ENCODE measurements around the gene SRC.
A peak's percentile ranks its signal among the peaks of the same experiment; 100 is the strongest.

Gene SRC

DNA sequence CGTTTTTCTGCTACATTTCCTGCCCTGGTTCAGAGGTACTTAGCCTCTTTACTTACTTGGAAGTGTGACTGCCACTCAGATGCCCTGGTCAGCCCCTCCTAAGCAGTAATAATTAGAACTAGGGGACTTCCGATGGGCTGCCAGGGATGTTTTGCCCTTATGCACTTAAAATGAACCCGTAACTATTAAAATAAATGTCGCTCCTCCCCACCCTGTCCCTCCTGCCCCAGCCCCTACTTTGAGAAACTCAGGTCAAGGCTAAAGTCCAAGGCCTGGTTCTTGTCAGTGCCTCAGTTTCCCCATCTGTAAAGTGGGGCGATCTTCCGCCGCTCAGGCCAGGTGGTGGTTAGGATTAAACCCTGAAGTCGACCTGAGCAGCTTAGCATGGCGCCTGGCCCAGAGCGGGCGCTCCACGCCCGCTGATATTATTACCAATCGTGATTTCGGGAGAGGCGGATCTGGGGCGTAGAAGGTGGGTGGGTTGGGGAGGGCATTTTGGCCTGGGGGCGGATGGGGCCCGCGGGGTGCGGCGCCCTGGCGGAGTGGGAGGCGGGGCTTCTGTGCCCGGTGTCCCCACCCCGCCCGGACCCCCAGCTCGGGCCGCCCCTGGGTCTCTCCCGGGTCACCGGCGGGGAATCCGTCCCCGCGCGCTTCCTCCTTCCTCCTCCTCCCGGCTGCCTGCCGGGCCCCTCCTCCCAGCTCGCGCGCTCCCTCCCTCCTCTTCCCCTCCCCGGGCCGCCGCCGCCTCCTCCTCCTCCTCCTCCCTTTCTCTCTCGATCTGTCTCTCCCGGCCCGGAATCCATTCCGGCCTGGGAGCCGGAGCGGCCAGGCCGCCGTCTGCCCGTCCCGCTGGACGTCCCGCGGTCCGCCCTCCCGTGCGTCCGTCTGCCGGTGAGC, at the start of gene SRC:
SRC (plus strand) TSS at position 802 of the 897 bp plus-strand sequence. CDS start 38,014 bp downstream, outside the sequence.
- peak; percentile 85 for DNase-seq

DNA sequence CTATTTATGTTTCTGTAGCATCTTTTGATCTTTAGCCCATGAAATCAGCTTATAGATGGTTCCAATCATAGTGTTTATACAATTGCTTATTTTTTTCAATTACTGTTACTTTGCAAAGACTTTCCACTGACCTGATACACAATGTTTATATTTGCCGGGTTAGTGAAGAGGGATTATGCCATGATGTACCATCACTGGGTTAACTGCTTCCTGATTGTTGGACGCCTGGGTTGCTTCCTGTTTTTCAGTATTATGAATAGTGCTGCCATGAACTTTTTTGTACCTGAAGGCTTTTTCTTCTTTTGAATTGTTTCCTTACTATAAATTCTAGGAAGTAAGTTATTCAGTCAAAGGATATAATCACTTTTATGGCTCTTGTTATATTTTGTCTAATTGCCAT, 49.6 kb upstream of the SRC start:
- no peak for DNase-seq

DNA sequence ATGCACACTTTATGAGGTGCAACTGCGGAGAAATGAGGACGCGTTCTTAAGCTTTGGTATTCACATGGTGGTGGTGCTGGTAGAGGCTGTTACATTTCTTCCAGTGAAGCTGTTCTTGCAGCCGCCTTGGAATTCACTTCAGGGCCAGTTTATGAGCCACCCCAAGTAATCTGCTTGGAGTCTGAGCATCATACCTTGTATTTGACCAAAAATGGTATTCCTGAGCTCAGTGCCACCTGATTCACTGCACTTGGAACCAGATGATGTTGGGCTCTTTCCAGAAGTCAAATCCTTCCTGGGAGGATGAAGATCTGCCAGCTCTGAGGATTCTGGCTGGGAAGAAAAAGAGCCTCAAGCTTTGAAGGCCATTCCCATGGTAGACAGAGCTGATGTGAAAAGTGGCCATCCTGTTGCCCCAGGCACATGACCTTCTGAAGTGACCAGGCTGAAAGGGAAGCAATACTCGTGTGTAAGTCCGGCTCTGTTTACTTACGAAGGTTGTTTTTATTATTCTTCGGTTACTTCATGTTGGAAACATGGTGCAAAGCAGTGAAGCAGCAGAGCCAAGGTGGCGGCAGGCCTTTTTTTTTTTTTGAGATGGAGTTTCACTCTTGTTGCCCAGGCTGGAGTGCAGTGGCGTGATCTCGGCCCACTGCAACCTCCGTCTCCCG, 48.7 kb upstream of the SRC start:
- DNase-seq, result peak; percentile 85

DNA sequence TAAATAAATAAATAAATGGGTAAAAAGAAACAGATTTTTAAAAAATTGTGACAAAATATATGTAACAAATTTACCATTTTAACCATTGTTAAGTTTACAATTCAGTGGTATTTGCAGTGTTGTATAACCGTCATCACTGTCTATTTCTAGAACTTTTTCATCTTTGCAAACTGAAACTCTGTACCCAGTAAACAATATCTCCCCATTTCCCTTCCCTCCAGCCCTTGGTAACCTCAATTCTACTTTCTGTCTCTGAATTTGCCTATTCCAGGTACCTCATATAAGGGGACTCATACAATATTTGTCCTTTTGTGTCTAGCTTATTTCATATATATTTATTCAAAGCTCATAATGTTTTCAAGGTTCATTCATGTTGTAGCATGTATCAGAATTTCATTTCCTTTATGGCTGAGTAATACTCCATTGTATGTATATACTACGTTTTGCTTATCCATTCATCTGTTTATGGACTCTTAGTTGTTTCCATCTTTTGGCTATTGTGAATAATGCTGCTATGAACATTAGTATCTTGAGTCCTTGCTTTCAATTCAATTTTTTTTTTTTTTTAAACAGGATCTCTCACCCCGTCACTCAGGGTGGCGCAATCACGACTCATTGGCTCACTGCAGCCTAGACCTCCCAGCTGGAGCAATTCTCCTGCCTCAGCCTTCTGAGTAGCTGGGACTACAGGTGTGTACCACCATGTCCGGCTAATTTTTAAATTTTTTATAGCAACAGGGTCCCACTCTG, 47.6 kb upstream of the SRC start:
- DNase-seq, result peak; percentile 83

DNA sequence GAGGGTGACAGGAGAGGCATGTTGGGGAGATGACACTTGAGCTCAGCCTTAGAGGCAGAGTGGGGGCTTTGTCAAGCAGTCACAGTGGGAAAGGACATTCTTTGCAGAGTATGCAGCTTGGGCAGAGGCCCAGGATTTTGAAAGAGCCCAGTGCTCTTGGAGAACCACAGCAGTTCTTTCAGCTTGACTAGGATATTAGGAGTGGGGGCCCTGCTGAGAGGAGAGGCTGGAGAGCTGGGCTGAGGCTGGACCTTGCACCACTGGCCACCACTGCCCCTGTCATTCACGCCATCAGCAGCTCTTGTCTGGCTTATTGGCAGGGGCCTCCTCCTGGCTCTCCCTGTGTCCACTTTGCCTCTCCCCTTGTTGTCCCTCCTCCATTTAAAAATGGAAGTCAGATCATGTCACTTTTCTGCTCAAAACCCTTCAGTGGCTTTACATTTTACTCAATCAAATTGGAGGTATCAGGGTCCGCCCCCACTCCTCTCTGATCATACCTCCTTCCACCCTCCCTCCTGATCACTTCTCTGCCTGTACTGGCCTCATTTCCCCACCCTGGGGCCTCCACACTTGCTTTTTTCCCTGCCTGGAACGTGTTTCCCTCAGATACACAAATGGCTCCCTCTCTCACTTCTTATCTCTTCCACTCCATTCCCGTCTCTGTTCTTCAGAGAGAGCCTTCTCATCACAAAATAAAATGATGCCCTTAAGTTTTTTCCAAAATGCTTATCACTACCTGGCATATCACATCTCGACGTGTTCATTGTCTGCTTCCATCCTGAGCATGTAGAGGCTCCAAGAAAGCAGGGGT, 46.0 kb upstream of the SRC start:
- DNase-seq, result peak; percentile 32

DNA sequence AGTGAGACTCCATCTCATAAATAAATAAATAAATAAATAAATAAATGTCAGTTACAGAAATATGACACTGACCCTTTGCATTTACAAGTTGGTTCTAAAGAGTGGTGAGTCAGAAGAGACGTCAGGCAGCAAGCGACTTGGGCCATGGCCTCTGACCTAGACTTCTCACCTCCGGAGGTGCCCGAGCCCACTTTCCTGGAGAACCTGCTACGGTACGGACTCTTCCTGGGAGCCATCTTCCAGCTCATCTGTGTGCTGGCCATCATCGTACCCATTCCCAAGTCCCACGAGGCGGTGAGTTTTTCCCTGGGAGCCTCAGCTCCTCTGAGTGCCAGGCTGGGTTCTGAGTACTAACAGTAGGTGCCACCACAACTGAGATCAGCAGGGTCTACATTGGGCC, 44.8 kb upstream of the SRC start:
- DNase-seq, result no peak

DNA sequence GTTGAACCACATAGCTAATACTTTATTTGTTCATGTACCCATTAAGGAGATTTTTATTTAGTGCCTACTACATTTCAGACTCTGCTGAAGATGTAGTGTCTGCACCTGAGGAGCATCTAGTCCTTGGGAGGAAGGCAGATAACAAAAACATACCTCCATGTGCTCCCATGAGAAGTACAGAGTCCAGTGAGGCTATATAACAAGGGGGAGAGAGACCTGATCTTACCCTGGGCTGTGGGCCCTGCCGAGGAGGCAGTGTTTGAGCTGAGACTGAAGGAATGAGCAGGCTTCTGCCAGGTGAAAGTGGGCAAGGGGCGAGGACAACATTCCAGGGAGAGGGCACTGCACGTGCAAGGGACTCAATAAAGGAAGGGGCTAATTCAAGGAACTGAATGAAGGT, 44.4 kb upstream of the SRC start:
- no peak for DNase-seq

DNA sequence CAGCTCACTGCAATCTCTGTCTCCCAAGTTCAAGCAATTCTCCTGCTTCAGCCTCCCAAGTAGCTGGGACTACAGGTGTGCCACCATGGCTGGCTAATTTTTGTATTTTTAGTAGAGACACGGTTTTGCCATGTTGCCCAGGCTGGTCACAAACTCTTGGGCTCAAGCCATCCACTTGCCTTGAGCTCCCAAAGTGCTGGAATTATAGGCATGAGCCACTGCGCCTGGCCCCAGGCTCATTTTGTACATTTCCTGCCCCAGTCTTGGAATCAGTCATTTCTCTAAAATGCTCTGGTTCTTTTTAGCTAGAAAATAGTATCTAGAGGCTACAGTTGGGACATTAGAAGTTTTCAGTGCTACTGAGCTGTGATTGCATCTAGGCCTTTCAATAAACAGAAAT, 43.0 kb upstream of the SRC start:
- DNase-seq, result no peak

DNA sequence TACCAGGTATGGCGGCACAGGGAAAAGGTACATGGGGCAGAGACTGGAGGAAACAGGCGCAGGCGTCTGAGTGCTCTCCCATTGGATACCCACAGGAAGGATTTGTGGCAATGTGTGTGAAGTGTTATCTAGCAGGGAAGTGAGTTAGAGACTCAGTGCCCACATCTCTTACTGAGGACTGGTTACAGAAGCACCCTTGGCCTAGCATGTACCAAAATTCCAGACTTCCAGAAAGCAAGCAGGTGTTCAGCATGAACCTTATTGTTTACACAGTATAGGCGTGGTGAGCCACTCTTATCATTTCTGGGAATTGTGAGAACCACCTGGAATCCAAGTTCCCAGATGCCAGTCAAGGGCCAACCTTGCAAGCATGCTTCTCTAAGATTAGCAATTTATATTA, 42.3 kb upstream of the SRC start:
- no peak for DNase-seq

DNA sequence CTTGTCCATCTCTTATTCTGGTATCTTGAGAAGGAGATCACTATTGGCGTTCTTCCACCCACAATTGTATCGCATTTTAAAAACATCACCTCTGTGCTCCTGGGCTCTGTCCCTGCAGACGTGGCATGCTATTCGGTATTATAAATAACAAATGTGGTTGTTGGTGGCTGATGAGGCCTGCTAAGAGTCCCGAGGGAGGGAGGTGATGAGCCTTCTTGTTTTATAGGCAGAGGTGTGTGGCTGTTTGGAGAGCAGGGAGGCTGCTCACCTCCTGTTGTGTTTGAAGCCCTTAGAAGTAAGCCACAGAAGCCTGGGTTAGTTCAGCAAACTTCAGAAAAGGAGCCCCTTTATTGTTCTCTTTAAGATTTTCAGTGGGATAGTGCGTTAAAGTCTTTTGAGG, 40.9 kb upstream of the SRC start:
- no peak for DNase-seq

DNA sequence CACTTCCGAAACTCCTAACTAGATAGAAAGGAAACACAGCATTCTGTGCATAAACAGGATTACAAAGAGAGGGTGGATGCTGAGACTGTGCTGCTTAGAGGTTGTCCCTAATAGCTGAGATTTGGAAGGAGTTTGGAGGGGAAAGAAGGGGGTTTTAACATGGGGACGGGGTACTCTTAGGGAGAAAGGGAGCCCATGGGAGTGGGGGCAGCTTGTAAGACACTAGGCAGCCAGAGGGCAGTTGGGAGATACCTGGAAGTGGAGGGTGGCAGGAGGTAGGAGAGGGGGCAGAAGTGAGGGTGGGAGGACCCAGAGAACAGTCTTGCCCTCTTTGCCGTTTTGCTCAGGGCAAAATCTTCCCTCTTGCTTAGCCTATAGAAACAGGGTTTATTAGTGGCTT, 40.1 kb upstream of the SRC start:
- no peak for DNase-seq

DNA sequence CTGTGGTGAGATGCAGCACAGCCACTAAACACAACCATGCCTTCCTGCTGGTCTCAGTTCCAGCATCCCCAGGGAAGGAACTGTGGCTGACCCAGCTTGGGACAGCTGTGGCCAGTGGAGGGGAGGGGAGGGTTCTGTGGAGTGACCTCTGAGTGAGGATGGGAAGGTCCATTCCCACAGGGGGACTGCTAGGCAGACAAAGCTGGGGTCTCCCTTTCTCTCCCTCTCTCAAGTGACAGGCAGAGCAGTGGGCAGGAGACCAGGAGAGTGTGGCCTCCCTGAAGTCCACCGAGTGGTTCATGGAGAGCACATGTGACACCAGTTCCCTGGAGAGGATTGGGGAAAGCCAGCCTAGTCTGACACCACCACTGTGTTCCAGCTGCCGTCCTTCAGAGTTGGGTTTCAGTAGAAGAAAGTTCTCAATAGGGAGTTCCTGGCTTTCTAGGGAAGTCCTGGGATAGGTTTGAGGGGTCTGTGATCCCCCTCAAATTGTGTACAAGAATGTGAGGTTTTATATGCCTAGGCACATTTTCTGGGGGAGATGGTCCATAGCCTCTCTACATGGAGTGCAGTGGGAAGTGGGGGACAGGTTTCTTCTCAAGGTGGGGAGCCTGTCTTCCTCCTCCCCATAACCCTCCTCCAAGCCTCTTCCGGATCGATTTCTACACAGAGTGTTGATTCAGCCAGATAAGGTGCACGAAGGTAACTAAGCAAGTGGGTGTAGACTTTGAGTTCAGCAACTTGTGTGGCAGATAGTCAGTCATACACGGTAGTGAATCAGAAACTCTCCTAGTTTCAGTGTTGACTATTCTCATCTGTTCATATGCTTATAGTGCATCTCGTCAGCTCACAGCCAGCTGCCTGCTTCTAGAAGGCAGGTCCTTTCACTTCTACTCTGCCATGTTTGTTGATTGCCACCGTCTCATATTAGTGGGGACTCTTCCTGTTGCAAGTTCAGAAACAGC, 37.6 kb upstream of the SRC start:
- DNase-seq, result no peak

DNA sequence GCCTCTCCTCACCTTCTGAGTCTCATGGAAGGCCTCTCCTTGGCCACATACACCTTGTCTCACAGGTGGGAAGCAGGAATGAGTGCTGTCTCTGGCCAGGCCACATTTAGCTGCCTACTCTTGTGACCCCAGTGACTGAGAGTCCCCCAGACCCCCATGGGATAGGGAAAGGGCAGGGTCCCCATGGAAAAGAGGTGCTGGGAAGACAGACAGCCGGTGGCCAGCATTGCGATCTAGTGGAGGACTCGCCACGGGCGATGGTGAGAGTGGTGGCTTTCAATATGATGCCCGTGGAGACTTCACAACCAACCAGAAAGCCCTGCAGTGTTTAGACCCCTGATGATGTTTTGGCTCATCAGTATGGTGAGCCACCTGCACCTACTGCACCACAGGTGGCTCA, 36.6 kb upstream of the SRC start:
- no peak for DNase-seq

DNA sequence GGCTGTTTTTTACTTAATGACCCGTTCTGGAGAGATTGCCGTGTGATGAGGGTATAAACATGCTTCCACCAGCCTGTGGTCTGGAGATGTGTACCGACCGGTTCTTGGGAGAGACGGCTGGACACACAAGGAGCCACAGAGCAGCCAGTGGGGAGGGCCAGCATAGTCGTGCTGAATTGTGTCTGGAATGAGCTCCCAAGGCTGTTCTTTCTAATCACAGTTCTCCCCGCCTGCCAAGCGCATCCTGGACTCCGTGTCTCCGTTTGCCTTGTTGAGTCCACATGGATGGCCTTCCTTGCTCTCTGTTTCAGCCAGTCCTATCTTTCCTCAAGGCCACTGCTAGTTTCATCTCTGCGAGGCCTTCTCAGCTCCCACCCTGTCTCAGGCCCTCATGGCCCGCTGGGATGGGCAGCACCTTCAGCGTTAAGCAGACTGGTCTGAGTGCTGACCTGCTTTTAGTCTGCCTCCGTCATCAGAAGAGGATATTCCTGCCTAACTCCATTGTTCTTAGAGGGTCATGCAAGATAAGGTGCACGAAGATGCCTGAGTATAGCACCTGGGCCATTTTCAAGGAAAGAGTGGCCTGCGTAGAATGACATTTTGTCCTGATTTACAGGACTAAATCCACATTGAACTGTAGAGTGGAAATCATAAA, 35.9 kb upstream of the SRC start:
- DNase-seq, result no peak

DNA sequence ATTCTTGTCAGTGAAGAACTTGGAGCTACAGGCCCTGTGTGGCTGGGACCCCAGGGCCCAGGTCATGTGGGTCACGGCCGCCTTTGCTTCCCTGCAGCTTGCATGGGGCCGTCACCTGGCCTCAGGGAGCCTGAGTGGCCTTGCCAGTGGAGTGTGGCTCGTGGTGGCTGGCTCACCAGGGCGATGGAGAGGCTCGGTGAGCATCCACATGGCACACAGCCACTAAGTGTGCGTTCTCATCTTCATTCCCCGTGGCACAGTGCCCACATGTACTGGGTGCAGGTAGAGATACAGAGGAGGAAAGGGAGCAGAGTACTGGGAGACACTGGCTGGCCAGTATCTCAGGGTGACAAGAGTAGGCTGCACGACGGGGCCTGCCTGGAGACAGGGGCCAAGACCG, 35.0 kb upstream of the SRC start:
- DNase-seq, result no peak

DNA sequence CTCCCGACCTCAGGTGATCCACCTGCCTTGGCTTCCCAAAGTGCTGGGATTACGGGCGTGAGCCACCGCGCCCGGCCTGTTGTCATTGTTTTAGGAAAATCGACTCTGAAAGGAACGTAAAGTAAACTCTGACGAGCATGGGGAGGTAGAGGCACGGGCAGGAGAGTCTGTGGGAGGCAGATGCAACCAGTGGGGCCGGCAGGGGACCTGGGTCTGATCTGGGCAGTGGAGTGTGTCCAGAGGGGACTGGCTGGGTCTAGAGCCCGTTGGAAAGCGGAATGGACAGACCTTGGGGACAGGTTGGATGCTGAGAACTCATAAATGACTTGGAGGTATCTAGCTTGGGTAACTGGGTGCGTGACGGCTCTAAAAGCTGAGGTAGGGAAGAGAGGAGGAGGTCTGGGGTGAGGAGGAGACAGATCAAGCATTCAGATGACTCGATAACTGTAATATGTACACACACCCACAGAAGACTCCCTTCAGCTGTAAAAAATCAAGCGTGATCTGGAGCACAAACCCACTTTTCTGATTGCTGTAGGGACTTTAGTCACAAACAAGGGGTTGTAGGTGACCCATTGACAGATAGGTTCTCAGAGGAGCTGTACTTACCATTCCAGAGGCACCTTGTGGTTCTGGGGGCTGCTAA, 34.1 kb upstream of the SRC start:
- DNase-seq, result peak; percentile 35

DNA sequence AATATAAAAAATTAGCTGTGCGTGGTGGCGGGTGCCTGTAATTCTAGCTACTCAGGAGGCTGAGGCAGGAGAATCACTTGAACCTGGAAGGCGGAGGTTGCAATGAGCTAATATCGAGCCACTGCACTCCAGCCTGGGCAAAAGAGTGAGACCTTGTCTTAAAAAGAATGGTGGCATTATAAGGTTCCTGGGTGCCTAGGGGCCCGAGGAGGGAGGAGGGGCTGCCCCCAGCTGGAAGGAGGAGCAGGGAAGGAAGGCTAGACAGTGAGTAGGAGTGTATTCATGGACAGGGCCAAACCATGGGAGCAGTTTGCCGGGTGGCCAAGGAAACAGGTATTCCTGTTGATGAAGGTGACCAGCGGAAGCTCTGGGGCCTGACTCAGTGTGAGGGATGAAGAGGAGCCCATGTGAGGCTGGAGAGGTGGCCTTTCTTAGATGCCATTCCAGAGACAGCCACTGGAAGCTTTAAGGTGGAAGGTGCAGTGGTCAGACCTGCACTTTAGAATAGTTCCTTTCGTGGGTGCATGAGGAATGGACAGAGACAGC, 32.3 kb upstream of the SRC start:
- no peak for DNase-seq

DNA sequence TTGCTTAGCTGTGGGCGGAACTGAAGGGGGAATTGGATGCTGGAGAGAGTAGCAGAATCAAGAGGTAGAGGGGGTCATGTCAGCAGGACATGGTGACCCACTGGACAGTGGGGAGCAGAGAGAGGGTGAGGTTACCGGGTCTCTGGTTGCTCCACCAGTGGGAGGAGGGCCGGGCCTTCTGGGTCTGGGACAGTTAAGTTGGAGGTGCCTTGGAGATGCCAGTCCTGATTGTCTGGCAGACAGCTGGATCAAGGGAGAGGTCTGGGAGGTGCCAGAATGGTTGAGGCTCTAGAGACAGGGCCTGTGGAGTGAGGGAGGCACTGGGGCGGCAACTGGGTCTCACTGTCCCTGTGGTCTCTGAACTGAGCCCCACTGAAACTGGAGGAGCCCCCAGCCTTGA, 31.8 kb upstream of the SRC start:
- no peak for DNase-seq

DNA sequence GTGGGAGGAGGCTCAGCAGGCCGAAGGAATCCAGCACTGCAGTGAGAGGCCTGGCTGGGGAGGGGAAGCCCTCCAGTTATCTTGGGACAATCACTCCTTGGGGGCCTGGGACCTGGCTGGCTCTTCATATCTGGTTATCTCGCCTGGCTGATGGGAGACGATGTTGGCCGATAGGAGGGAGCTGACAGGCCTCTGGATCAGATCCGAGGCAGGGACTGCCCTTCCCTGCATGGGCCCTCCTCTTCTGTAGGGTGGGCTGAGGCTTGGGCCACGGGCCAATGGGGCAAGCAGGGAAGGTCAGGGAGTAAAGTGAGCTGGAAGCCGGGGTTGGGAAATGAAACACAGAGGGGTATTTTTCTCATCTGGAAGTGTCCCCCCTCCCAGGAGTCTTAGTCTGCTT, 31.3 kb upstream of the SRC start:
- no peak for DNase-seq

DNA sequence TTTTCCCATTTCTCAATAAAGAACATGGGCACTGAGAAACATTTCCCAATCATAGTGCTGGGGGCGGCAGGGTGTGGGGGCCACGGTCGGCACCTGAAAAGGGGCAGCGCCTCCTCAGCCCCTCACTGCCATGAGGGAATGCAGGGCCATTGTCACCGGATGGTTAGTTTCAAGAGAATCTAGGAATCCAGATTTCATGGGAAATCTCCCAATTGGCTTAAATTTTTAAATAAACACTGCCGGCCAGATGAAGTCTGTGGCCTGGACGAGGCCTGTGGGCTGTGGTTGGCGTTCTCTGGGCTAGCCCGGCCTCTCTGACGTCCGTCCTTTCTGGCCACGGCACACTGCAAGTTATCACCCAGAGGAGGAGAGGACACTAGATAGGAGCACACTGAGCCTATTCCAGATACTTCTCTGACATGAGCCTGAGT, 30.9 kb upstream of the SRC start:
- peak; percentile 43 for DNase-seq

All from EL (cell line).